SH-SY5Y (cell line): ENCODE measurements around the gene C1orf174.

Source experiments
- GATA2 ChIP-seq: IDR thresholded peaks from 2 replicates; pipeline ENCODE4 v1.6.1; 2011; ENCODE audit warnings: mild to moderate bottlenecking, low read depth, low read length
- GATA3 ChIP-seq: IDR thresholded peaks from 2 replicates; pipeline ENCODE4 v1.6.1; 2011; ENCODE audit warnings: low read depth, mild to moderate bottlenecking, low read length, moderate library complexity

Gene C1orf174

DNA sequence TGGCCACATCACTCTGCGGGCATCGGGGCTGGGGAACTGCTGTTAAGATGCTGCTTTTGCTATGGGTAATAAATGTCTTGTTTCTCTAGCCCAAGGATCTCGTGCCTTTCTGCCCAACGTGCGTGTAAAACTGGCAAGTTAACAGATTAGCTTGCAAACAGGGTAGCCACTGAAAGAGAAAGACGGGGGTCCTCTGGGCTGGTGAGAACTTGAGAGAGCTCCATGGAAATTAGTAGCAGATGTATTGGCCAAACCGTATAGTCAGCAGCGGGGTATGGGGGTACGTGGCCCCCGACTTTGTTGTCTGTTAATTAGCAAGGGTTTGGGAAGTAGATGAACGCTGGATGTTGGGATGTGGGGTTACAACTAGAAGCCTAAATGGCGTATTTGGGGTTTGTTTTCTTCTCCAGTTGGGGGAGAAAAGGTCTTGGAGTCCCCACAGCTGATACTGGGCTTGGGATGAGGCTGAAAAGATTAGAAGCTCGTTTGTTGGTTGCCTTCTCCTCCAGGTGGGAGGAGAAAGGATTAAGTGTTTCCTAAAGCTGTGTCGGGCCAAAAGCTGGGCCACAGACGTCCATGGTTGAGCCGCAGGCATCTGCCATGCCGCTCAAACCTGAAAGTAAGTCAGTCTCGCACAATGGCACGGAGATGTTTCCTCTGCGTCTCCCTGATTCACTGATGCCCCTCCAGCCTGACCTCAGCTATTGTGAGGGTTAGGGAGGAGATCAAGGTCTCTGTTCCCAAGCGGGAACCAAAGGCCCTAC, 32.3 kb upstream of the C1orf174 start:
- no peak for TF ChIP-seq GATA3
- no peak for TF ChIP-seq GATA2

GRCh38 chr1:3931007-3931912, 31.2 kb upstream of the C1orf174 start:
- no peak for TF ChIP-seq GATA2
- no peak for TF ChIP-seq GATA3

- TF ChIP-seq GATA2 (no peak), GATA3 (no peak)
Measured at GRCh38 chr1:3930301-3931006, 30.4 kb upstream of the C1orf174 start.

- TF ChIP-seq GATA2 (no peak), GATA3 (no peak)
Measured at GRCh38 chr1:3929126-3929525, 29.1 kb upstream of the C1orf174 start.

DNA sequence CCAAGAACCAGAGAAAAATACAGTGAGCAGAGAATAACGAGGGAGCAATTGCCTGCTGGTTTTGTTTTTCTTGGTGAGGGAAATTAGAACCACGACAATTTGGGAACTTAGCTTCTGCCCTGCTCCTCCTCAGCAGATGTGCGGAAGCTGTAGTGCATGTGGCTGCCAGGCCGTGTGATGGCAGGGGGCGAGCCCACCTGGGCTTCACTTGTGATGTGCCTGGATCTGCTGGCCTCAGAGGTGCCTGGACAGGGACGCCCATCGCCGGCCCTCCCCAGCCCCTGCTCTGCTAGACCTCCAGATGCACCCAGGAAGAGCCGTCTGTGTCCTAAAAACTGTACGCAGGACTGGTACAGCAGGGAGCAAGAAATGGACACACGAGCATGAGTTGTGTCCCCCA, 28.5 kb upstream of the C1orf174 start:
- TF ChIP-seq GATA2 (no peak), GATA3 (no peak)

DNA sequence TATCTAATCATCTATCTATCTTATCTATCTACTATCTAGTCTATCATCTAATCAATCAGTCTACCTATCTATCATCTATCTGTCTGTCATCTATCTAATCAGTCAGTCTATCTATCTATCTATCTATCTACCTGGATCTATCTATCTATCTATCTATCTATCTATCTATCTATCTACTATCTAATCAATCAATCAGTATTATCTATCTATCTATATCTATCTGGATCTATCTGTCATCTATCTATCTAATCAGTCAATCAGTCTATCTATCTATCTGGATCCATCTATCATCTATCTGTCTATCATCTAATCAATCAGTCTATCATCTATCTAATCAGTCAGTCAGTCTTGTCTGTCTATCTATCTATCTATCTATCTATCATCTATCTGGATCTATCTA, 26.9 kb upstream of the C1orf174 start:
- TF ChIP-seq GATA3: no peak
- TF ChIP-seq GATA2: no peak

DNA sequence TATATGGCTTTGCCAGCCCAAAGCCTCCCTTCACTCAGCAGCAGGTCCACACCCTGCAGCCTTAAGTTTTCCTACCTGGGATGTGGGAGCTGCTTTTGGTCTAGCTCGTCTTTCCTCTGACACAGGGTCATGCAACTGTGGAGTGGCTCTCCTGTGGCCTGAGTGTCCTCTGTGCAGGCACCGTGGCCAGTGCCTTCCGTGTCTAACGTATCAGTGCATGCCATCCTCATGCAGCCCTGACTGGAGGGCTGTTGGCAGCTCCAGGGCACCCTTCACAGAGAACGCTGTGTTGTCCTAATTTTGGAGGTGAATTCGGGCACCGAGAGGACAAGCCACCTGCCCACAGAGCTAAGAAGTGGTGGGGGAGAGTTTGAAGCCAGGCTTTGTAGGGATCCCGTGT, 25.7 kb upstream of the C1orf174 start:
- no peak for TF ChIP-seq GATA2
- TF ChIP-seq GATA3: no peak

- TF ChIP-seq GATA2 (no peak), GATA3 (no peak)
Measured at GRCh38 chr1:3925256-3925655, 25.2 kb upstream of the C1orf174 start.

- TF ChIP-seq GATA2 (no peak), GATA3 (no peak)
Measured at GRCh38 chr1:3924825-3925220, 24.8 kb upstream of the C1orf174 start.

- no peak for TF ChIP-seq GATA2
- no peak for TF ChIP-seq GATA3
Measured at GRCh38 chr1:3924186-3924824, 24.2 kb upstream of the C1orf174 start.

GRCh38 chr1:3923378-3924185, 23.5 kb upstream of the C1orf174 start:
- TF ChIP-seq GATA2 (no peak), GATA3 (no peak)

DNA sequence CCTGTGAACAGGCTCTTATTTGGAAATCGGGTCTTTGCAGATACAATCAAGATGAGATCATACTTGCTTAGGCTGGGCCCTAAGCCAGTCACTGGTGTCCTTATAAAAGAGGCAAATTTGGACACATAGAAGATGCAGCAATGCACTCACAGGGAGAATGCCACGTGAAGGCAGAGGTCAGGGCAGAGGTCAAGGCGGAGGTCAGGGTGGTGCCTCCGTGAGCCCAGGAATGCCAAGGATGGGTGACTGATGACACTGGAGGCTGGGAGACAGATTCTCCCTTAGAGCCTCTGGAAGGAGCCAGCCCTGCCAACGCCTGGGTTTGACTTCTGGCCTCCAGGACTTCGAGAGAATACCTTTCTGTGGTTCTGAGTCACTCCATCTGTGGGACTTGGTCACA, 22.8 kb upstream of the C1orf174 start:
- TF ChIP-seq GATA2 (no peak), GATA3 (no peak)

DNA sequence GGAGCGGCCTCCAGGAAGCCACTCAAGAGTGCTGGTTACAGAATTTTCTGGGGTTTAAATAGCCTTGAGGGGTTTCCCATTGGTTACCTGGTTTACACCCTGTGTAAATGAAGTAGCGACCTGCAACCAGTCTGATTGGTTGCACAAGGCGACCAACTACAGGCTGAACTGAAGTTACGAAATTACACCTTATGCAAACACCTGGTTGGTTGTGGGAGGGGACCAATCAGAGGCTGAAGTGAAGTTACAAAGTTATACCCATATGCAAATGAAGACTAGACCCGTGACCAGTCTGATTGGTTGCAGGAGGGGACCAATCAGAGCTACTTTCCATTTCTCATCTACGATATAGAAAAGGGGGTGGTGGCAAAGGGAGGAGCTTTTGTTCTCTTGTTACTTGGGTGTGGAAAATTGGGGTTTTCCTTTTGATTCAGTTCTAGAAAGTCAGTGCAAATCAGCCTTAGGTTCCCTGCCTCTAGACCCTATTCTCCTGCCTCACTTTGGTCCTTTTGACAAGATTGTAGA, 22.2 kb upstream of the C1orf174 start:
- TF ChIP-seq GATA2 (no peak), GATA3 (no peak)

DNA sequence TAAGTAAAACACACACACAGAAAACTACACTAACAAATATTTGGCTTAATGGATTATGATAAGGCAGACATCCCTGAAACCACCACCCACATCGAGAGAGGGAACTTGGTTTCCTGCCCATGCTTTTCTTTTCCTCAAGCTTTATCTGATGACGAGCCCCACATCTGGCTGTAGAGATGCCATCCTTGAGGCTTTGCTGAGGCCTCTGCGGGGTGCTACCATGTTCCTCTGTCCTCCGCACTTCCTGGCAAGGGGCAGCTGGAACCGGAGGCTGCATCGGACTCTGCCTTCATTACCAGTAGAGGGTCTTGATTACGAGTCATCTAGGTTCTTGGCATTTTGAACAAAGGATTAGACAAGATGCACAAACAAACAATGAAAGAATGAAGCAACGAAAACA, 21.7 kb upstream of the C1orf174 start:
- TF ChIP-seq GATA3 (no peak), GATA2 (no peak)
